Stimulated activated CD4-positive, alpha-beta T cell treated with anti-CD3 and anti-CD28 coated beads, TNF-alpha, amount 100 ng/mL, for 1 hour (primary cell): ENCODE results near the gene TICAM1.
"Not testable (repeated sequence)": the region's sequence is repeated elsewhere in the genome, so short reads cannot be mapped to it uniquely, and the experiment has no call there.

Experiments
- DNase-seq, 3 donors: peaks; one replicate each; pipeline ENCODE4 v3.0.0-alpha.2; 2020; ENCODE audit warnings: low read depth in 3 of 3, low spot score in 1 of 3

The TICAM1 gene

GRCh38 chr19:4845975-4846374 is 14.5 kb upstream of the TICAM1 start:
- not testable (repeated sequence) for DNase-seq

- no peak for DNase-seq
Observed at GRCh38 chr19:4844348-4845179, 13.1 kb upstream of the TICAM1 start.

GRCh38 chr19:4843647-4843965 is 12.1 kb upstream of the TICAM1 start:
- no peak for DNase-seq

GRCh38 chr19:4839192-4839591 is 7.7 kb upstream of the TICAM1 start:
- no peak for DNase-seq

GRCh38 chr19:4832776-4833175 is 1.3 kb upstream of the TICAM1 start:
- no peak for DNase-seq

- not testable (repeated sequence) for DNase-seq
Observed at GRCh38 chr19:4831979-4832340, 448 bp upstream of the TICAM1 start.

- DNase-seq, result no peak
Observed at GRCh38 chr19:4830768-4831265, 695 bp downstream of the TICAM1 start.

- no peak for DNase-seq
Observed at GRCh38 chr19:4830332-4830731, 1.2 kb downstream of the TICAM1 start.

GRCh38 chr19:4829001-4829712 is 2.4 kb downstream of the TICAM1 start:
- no peak for DNase-seq

GRCh38 chr19:4823577-4823976 is 7.9 kb downstream of the TICAM1 start:
- DNase-seq, result no peak

GRCh38 chr19:4822354-4822753 is 9.2 kb downstream of the TICAM1 start:
- DNase-seq, result not testable (repeated sequence)

- no peak for DNase-seq
Observed at GRCh38 chr19:4821265-4821664, 10.2 kb downstream of the TICAM1 start.

GRCh38 chr19:4817467-4818277 is 13.8 kb downstream of the TICAM1 start:
- no peak for DNase-seq

GRCh38 chr19:4816950-4817278 is 14.6 kb downstream of the TICAM1 start:
- DNase-seq, result no peak

GRCh38 chr19:4816202-4816949 is 15.1 kb downstream of the TICAM1 start:
- no peak for DNase-seq

GRCh38 chr19:4815426-4816201 is 15.9 kb downstream of the TICAM1 start:
- peak; percentile 43 to 59 (median 49) for DNase-seq

GRCh38 chr19:4814625-4815425 is 16.7 kb downstream of the TICAM1 start:
- no peak for DNase-seq

GRCh38 chr19:4811328-4812131 is 20.0 kb downstream of the TICAM1 start:
- DNase-seq, result peak; percentile 68 to 94 (median 74)

GRCh38 chr19:4807188-4807587 is 24.3 kb downstream of the TICAM1 start:
- DNase-seq, result no peak
